ENCODE data around the gene RNF4. TPM values are rescaled to one million over a fixed set of nuclear protein-coding genes. Genes with fewer than 3 reads are reported as not detected.
"Not testable (repeated sequence)": the region's sequence is repeated elsewhere in the genome, so short reads cannot be mapped to it uniquely, and the experiment has no call there.

Gene RNF4
- total RNA-seq, 4 donors from 2014 or later: 33.2 to 49.0 (median 40.7) TPM

DNA sequence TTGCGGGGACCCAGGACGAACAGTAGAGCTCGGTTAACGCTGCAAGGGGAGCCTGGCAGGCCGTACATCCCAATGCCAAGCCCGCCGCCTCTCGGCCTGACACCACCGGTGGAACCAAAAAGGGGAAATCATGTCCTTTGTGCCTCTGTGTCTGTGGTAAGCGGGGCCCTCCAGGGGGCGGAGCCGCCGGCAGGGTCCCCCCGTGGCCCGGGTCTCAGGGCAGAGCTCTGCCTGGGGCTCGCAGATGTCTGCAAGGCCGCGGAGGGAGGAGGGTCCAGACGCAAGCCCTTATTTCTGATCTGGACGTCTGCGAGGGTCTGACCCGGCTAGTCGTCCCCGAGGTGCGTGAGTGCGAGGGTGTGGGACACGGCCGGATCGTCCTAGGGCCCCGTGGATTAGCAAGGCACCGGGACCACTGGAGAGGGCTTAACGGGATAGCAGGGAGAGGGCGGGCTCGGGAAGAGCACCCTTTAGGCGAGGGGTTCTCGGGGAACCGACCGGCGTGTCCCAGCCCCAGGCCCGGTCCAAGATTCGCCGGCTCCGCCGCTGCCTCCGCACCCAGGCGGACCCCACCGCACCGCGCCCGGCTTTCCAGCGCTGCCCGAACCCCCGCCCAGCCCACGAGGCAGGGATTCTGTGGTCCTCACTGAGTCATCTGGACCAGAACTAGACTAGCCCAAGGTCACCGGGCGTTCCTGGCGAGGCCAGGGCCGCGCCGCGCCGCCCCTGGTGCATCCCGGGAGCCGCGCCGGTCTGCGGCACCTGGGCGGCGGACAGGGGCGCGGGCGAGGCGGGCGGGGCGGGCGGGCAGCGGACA lies 66.7 kb downstream of the RNF4 start:
- peaks cover 31 to 46% (median 40%) of the 10 kb centered on the region in 4 donors for H3K4me1 ChIP-seq
- no peaks in the 10 kb centered on the region for H3K27me3 ChIP-seq
- no peaks in the 10 kb centered on the region for H3K9me3 ChIP-seq
- no peak for DNase-seq (ENCODE audit: extremely low spot score)
- peak overlapping the region; percentile 92 to 96 (median 95) for H3K27ac ChIP-seq (replicated peaks in 1 of 4)
- WGBS: 1% methylated on average over 44 of the region's 77 CpGs
- intact Hi-C loops (cut with DNase I): loop anchor here (5.0 kb wide), 3 partner anchors 68 to 273 kb away; partner anchors contain the start of genes MXD4 and RNF4
- TF ChIP-seq POLR2A (IDR thresholded peaks at IDR 0.05; ENCODE audit: low read depth) (peak; percentile 8), EP300 (IDR thresholded peaks at IDR 0.05) (no peak), POLR2AphosphoS5 (IDR thresholded peaks at IDR 0.05) (no peak)
- TF ChIP-seq, protein P1, sequence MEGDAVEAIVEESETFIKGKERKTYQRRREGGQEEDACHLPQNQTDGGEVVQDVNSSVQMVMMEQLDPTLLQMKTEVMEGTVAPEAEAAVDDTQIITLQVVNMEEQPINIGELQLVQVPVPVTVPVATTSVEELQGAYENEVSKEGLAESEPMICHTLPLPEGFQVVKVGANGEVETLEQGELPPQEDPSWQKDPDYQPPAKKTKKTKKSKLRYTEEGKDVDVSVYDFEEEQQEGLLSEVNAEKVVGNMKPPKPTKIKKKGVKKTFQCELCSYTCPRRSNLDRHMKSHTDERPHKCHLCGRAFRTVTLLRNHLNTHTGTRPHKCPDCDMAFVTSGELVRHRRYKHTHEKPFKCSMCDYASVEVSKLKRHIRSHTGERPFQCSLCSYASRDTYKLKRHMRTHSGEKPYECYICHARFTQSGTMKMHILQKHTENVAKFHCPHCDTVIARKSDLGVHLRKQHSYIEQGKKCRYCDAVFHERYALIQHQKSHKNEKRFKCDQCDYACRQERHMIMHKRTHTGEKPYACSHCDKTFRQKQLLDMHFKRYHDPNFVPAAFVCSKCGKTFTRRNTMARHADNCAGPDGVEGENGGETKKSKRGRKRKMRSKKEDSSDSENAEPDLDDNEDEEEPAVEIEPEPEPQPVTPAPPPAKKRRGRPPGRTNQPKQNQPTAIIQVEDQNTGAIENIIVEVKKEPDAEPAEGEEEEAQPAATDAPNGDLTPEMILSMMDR (IDR thresholded peaks at IDR 0.05): no peak
- no peaks in the 10 kb centered on the region for H3K36me3 ChIP-seq
- H3K4me3 ChIP-seq: peak overlapping the region; percentile 90 to 99 (median 95)

DNA sequence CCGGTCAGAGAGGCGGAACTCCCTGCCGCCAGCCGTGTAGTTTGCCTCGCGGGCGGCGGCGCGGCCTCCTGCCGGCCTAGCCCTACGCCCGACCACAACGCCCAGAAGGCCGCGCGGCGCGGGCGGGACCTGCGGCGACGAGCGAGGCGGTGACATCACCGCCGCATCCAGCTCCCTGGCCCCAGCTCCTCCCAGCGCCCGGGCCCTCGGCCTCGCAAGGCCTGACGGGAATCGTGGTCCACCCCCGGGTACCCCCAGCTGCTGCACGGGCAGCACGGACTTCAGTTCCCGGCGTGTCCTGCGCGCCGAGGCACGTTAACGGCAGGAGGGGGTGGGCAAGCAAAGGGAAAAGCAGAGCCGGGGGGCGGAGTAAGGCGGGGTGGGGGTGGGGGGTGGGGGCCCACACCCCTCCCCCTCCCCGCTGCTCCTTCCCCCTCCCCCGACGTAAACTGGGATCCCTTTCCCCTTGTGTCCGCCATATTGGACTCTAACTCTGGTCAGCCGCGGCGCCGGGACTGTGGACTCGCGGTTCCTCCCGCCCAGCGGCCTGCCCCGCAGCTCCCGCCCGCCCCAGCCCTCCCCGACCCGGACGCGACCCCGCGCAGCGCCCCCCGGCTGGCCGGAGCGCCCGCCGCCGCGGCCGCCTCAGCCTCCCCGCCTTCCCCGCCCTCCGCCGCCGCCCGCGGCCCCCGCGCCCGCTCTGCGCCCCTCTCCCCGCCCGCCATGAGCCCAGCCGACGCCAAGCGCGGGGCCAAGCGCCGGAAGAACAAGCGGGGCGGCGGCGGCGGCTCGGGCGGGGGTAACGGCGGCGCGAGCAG lies 67.5 kb downstream of the RNF4 start, which contains the start of gene FAM193A:
FAM193A (plus strand) TSS at position 455 of the 818 bp plus-strand sequence; CDS start at position 724, 269 bp downstream.
- Histone ChIP-seq H3K9me3 (no peaks in the 10 kb centered on the region), H3K4me3 (peak within 1 kb of the TSS; percentile 90 to 99 (median 95)), H3K27me3 (no peaks in the 10 kb centered on the region), H3K4me1 (peaks cover 31 to 49% (median 46%) of the 10 kb centered on the region in 4 donors), H3K36me3 (no peaks in the 10 kb centered on the region), H3K27ac (replicated peaks in 1 of 4) (peak within 1 kb of the TSS; percentile 92 to 96 (median 96))
- DNase-seq (ENCODE audit: extremely low spot score): peak; percentile 99
- intact Hi-C loops (cut with DNase I): loop anchor here (5.0 kb wide), 3 partner anchors 69 to 274 kb away; partner anchors contain the start of genes MXD4 and RNF4
- peak; percentile 78 to 80 for TF ChIP-seq POLR2AphosphoS5 (IDR thresholded peaks at IDR 0.05)
- TF ChIP-seq, protein P1 (IDR thresholded peaks at IDR 0.05): no peak
- TF ChIP-seq POLR2A (IDR thresholded peaks at IDR 0.05; ENCODE audit: low read depth): peak; percentile 0
- 0% methylated on average over 20 of the region's 106 CpGs for WGBS

DNA sequence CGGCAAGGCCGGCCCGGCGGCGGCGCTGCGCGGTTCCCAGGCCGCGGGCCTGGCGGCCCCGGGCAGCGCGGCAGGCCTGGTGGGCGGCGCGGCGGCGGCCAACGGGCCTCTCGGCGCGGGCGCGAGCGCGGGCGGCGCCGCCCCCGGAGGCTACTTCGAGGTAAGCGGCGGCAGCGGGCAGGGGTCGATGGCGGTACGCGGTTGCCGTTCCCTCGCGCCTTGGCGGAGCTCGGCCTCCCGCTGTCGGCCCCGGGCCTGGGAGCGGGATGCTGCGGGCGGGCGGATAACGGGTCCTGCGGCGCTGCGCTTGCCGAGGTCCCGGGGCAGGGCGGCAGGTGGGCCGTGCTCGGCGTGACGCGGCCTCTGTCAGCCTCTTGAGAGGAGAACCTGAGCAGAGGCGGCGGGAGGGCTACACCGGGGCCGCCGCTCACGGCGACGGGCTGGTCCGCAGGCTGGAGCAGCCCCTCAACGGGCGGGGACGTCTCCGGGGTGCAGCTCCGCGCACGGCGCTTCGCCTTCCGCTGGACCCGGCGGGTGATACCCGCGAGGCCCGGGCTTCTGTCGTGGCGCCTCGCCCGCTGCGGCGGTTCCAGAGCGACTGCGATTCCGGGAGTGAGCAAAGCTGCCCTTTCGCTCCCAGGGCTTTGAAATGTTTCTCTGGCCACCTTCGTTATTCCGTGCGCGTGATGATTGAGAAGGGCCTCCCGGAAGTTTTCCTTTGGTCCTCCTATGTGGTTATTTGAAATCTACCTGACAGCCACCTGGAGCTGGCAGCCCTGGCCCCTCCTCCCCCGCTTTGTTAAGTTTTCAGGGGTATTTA lies 68.3 kb downstream of the RNF4 start:
- Histone ChIP-seq H3K27me3 (no peaks in the 10 kb centered on the region), H3K9me3 (no peaks in the 10 kb centered on the region), H3K4me3 (peak overlapping the region; percentile 90 to 99 (median 95)), H3K4me1 (peaks cover 31 to 57% (median 51%) of the 10 kb centered on the region in 4 donors), H3K36me3 (no peaks in the 10 kb centered on the region), H3K27ac (replicated peaks in 1 of 4) (peak overlapping the region; percentile 92 to 96 (median 96))
- no peak for DNase-seq (ENCODE audit: extremely low spot score)
- TF ChIP-seq POLR2AphosphoS5 (IDR thresholded peaks at IDR 0.05) (peak in 1 of 2 donors; percentile 23), EP300 (IDR thresholded peaks at IDR 0.05) (no peak)
- 0% methylated on average over 7 of the region's 103 CpGs for WGBS
- intact Hi-C loops (cut with DNase I): loop anchor here (5.0 kb wide), 3 partner anchors 70 to 275 kb away; partner anchors contain the start of genes MXD4 and RNF4

DNA sequence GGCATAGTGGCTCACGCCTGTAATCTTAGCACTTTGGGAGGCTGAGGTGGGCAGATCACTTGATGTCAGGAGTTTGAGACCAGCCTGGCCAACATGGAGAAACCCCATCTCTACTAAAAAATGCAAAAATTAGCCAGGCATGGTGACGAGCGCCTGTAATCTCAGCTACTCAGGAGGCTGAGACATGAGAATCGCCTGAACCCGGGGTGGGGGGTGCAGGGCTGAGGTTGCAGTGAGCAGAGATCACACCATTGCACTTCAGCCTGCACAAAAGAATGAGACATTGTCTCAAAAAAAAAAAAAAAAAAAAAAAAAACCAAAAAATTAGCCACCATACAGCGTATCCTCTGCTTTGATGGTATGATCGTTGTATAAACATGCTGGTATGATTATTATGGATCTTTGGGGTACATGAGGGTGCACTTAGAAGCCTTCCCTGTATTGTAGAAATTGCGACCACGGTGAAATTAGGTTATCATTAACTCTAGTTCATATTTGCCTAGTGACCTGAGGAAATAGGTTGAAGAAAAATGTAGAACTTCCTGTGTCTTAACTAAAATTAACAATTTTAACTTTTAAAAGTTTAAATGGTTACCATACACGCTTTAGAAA lies 74.8 kb downstream of the RNF4 start:
- WGBS: 88% methylated on average over 10 of the region's 10 CpGs
- H3K9me3 ChIP-seq; H3K36me3 ChIP-seq; H3K27me3 ChIP-seq; H3K27ac ChIP-seq (replicated peaks in 1 of 4); intact Hi-C loops (cut with DNase I); H3K4me3 ChIP-seq; DNase-seq (ENCODE audit: extremely low spot score): not testable (repeated sequence)
- H3K4me1 ChIP-seq: peaks cover 18 to 72% (median 44%) of the 10 kb centered on the region in 4 donors
